CD4-positive, alpha-beta T cell treated with Interleukin-6 for 4 hours (primary cell): ENCODE data around the gene RALGAPA2.

Experiments used
- DNase-seq: peaks from one replicate; pipeline ENCODE4 v3.0.0-alpha.2; 2020; ENCODE audit warnings: mixed read lengths

RALGAPA2 gene

DNA sequence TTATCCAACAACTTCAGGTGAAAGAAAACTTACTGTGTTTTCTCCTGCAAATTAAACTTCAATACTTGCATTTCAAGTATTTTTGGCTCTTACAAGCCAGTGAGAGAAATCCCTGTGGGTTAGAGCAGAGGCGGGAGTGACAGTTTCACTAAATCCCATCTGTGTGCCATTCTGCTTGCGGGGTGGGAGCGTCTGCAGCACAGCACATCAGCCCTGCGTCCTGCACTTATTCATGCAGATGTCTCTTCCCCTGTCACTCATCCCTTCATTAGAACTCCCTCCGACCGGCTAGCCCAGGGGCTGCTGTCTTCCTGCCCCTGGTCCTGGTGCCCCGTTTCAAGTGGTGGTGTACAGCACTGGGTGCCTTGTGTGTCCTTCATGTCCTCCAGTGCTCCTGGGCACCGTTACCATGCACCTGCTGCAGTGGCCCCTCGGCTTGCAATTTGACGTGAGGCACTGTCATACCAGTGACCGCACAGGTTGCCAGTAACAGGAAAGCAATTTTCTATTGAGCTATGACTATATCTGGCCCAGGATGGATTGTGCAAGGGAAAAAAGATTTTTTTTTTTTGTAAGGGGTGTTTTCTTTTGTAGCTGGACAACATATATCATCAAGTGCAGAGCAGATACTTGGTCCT lies 285.1 kb downstream of the RALGAPA2 start:
- DNase-seq = no peak

DNA sequence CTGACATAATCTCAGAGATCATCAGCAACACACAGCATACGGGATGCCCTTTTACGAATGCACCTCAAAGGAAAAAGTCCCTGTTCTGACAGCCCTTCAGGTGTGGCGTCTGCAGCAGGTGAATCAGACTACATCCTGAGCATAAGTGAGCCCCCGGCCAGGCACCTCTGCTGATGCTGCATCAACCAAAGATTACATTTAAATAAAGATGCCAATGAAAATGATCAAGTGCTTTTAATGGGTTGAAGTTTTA lies 285.9 kb downstream of the RALGAPA2 start:
- DNase-seq = no peak

DNA sequence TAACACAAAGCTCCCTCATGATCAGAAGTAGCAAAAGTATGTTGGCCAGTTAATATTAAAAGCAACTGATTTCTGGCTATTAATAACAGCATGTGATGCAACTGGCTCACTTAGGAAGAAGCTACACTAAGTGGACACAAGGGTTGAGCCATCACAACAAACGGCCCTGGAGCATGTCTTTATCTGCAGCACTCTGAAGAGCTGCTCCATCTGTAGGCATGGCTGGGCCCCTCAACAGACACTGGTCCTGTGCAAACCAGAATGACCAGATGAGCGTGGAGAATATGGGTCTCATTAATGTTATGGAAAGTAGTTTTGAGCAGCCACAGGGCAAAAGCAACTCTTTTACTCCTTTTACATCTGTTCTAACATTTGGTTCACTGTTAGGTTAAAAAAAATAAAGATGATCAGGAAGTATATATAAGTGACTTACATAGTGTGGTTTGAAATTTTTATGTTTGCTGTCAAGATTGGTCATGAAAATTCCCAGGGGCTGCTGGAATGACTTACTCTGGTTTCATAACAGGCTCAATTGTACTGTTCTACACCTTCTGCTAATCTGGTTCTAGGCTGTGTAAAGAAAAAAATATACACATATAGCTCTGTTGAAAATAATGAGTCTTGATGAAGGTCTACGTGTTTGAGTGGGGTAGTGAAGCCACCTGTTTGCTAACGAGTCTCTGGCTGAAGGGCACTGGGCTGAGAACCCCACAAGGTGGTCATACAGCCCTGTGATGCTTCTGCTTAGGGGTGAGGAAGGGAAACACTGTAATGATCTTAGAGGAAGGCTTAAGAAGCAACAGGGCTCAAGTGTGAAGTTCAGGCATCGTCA lies 286.4 kb downstream of the RALGAPA2 start:
- no peak for DNase-seq

DNA sequence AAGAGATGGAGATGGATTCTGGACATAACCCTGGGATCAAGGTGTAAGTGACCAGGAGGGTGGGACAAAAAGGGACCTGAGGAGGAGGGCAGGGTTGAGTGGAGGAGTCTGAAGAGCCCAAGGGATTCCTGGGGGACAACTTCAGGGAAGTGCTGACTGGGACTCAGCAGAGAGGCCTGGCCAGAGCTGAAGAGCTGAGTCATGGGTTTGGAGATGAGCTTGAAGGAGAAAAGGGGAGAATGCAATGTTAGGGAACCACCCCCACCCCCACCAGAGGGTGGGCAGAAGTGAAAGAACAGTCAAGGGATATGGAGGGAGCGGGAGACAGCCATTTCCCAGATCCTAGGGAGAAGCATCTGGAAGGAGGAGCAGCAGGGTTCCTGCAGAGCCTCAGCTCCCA lies 289.3 kb downstream of the RALGAPA2 start:
- DNase-seq = no peak

DNA sequence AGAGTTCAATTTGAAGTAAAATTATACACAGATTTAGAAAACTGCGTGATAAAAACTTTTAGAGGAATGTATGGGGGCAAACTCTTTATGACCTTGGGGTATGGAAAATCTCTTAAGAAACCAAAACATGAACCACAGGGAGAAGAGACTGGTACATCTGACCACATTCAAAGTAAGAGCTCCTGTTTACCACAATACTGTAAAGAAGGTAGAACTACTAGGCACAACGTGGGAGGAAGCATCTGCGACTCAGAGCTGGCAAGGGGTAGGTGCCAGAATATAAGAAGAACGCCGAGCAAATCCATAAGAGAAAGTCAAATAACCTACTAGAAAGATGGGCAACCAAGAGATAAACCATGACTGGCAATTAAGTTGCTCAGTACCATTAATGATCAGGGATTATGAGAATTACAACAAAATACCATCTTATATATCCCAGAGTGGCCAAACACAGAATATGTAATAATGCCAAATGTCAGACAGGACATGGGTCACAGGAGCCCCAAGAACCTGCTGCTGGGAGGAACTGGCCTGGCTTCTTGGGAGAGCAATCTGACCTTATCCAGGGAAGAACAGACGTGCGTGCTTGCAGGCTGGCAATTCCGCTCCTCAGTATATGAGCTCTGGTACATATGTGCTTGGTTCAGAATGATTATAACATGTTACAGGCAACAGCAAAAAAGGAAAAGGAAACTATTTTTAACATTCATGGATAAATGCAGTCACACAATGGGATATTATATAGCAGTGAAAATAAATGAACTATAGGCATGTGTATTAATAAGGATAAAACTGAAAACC lies 294.4 kb downstream of the RALGAPA2 start:
- DNase-seq = no peak

DNA sequence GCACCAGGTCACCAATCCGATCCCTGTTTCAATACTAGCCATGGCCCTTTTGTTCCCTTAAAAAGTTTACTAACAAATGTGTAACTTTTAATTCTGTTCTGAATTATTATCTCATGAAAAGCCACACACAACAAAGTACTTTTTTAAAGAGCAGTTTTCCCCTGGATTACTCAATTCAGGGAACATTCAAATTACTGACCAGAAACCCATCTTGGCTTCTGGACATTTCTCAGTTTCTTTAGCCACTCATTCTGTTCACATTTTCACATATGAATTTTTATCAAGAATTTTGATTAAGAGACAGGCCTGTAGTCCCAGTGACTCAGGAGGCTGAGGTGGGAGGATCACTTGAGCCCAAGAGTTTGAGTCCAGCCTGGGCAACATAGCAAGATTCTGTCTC lies 297.1 kb downstream of the RALGAPA2 start:
- no peak for DNase-seq

DNA sequence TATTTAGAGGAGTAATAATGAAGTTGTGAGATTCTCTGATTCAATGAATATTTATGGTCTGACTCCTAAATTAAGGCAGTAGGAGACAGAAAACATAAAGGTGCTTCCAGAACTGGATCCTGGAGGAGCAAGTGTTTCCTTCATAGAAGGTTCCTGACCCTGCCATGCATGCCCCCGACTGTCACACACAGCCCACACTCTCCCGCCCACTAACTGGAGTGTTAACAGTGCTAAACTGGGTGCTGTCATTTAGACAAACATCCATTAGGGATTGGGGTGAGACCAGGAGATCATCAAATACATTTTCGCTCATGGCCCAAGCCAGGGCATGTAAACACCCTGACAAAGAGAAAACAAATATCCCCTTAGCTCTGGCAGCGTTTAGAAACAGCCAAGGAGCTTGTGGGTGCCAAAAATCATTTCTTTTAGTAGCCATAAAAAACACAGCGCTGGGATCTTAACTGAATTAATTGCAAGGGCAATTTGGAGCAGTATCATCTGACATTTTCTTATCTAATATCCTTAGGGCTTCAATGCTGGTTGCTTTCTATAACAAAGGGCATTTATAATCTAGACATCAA lies 297.7 kb downstream of the RALGAPA2 start:
- DNase-seq = no peak

DNA sequence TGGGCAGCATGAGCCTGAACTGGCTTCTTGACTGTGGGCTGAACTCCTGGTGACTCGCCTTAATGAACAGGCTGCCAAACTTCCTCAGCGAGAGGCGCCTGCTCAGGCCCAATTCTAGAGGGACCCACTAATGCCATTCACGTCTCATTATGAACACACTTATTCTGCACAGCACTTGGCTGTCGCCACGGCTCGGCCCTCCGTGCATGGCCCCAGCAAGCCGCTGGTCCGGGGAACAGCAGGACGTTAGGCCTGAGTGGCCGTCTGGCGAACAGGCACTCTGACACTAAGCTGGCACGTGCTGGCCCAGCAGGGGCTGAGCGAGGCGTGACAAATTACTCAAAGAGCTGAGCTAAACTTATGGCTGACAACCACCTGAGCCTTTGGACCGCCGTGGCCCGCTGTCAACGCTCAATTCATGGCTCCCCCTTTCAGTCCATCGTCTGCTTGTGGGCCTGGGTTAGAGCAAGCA lies 298.6 kb downstream of the RALGAPA2 start:
- no peak for DNase-seq

DNA sequence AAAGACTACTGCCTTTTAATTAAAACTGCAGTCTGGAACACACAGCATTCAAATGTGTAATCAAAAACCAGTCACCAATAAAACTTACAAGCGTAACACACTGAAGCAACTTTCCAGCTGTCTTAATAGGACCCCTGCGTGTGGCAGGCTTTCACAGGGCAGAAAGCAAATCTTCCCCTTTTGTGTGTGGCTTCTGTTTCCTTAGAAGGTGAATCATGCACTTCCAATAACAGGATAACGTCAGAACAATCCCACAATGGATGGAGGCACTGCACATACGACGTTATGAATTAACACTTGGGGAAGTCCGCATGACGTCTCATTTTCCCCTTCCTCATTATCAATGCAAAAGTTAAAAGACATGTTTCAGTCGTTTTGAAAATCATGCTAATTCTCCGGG lies 299.7 kb downstream of the RALGAPA2 start:
- DNase-seq = no peak

DNA sequence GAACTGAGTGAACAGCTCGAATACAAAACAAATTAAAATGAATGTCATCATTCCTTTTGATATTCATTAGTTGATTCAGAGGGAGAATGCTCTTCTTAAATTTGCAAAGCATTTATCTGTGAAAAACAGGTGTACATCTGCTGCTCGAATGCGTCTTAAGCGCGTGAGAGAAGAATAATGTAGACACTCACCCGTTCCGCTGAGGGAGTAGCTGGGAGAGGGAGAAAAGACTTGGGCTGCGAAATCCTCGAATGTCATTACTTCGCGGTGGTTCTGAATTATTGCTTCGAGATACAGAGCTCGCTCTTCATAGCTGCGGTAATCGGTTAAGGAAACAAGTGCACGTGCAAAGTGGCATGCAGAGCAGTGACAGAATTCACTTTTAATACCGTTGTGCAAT lies 300.6 kb downstream of the RALGAPA2 start:
- DNase-seq = no peak

DNA sequence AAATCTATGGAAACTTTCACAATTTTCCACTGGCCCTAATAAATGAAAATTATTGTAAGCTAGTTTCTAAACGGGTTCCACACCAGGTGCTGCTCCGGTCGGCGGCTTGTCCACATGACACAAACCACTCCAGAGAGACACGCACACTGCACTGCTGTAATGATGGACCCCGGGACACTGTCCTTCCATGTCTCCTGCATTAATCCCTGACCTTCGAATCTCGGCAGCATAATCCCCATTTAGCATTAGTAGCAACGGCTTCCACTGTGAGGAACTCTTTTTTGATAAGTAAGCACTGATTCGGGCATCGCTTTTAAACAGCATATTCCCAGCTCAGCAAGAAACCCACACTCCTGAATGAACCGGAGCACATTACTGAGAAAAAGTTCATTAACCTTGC lies 301.0 kb downstream of the RALGAPA2 start:
- DNase-seq = no peak

DNA sequence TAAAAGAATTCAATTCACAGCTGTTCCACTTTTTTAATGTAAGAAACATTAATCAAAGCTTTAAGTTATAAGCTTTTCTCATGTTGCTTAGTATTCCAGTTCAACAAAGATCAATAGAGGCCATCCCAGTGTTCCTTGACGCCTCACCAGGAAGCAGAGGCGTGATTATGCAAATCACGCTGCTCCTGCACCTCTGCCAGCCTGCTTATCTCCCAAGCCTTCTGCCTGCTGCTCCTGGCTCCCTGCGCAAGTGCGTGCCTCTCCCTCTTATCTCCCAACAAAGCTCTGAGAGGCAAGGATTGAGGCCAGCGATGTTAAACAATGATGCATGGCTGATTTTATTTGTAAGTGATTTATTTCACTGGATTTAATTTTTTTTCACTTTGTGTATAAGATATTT lies 301.8 kb downstream of the RALGAPA2 start:
- no peak for DNase-seq

DNA sequence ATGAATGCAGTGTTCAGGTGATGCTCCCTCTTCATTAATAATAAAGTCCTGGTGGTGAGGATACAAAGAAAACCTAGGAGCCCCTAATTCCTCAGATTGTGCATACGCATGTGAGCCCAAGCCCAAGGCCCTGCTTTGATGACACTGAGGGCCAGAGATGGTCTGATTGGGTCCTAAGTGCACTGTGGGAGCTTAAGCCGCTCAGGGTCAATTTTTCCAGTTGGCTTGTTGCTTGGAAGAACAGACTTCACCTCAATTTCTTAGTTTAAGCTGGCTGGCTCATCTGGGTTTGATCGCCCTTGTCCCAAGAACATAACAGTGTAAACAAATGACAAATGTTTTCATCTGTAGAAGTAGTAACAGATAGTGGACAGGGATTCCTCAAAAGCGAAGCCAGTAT lies 303.1 kb downstream of the RALGAPA2 start:
- DNase-seq = no peak

DNA sequence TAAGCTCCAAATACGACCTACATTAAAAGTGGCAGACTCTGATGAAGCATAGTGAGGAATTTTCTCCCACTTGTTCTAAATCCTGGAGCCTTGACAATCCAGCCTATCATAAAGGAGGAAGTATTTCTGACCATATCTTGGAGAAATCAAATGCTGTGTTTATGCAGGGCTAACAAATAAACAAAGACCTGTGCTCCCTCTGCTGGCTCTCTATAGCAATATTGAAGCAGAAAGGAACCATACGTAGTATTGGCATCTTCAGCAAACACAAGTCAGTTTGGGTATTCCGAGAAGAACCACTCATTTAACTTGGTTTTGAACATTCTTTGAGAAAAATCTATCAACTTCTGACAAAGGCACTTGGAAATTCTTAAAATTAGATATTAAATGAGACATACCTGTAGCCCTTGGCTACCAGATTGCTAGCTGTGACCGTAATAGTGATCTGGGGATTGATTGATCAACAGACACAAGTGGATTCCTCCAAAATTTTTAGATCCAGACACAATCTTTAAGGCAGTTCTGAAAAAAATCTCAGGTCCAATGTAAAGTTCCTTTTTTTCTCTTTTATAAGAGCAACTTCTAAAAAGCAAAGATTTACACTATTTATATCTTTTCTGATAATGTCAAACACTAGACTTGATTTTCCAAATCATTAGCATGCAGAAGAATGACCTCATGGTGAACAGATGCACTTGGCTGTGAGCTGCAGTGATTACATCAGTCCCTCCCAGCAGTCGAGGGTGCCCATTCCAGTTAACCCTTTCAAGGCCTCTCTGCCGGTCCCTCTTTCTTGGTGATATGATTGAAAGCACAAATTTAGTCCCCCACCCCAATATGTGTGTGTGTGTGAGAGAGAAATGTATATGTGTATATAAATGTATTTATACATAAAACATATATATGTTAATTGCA lies 304.3 kb downstream of the RALGAPA2 start:
- no peak for DNase-seq

DNA sequence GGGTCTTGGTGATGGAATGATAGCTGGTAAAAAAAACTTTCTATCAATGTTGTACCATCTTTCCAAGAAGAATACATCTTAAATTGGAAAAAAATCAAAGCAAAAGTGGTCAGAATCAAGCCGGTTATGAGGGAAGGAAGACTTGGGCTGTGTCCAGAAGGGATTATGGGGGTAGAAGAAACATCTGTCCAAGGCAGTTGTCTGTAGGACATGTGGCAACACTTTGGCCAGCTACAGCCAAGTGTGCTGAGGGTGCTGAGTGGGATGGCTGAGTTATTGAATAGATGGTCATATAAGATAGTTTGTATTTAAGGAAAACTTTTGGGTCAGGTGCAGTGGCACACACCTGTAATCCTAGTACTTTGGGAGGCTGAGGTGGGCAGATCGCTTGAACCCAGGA lies 306.1 kb downstream of the RALGAPA2 start:
- DNase-seq = no peak

DNA sequence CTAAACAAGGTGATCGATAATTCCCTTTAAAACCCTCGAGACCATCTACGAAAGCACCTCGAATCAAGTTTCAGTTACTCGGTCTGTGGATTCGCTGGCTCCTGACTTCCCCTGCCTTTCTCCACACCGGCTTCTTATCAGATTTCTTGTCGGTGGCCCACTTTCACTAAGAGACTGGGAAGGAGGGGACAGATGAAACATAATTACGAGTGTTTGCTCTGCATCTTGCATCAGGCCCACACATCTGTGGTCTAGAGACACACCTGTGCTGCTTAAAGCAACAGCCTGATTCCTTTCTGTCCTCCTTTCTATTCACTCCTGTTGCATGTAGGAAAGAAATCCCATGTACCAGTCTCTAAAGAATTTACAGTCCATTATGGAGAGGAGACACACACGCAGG lies 306.8 kb downstream of the RALGAPA2 start:
- no peak for DNase-seq

DNA sequence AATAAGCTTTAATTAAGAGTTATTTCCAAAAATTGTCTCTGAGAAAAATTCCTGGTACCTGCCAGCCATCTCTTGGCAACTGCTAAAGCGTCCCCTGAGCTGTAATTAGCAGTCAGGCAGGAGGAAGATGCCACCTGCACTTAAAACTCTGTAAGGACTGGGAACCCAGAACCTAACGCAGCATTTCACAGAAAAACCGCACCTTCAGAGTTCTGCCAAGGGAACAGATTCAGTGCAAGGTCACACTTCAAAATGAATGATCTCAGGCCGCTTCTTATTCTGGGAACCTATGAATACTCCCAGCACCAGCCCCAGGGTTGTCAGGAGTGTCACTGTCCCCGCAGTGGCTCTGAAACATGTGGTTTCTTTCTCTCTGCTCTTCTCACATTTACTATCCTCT lies 307.8 kb downstream of the RALGAPA2 start:
- DNase-seq = no peak

DNA sequence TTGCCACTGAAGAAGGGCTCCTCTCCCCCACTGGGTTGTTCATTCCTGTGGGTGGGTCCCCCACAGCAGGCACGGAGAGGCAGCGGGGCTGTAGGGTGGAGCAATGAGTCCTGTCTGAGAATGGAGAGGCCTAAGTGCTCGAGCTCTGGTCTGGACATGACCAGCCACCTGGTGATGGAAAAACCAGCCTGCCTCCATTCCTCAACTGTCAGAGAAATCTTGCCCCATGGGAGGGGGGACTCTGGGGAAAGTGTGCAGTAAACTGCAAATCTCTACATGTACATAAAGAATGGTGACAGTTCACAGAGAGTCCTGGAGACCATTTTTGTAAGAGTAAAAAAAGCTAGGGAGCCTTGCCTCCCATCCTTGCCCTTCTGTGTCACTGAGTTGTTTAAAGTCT lies 310.5 kb downstream of the RALGAPA2 start:
- no peak for DNase-seq

DNA sequence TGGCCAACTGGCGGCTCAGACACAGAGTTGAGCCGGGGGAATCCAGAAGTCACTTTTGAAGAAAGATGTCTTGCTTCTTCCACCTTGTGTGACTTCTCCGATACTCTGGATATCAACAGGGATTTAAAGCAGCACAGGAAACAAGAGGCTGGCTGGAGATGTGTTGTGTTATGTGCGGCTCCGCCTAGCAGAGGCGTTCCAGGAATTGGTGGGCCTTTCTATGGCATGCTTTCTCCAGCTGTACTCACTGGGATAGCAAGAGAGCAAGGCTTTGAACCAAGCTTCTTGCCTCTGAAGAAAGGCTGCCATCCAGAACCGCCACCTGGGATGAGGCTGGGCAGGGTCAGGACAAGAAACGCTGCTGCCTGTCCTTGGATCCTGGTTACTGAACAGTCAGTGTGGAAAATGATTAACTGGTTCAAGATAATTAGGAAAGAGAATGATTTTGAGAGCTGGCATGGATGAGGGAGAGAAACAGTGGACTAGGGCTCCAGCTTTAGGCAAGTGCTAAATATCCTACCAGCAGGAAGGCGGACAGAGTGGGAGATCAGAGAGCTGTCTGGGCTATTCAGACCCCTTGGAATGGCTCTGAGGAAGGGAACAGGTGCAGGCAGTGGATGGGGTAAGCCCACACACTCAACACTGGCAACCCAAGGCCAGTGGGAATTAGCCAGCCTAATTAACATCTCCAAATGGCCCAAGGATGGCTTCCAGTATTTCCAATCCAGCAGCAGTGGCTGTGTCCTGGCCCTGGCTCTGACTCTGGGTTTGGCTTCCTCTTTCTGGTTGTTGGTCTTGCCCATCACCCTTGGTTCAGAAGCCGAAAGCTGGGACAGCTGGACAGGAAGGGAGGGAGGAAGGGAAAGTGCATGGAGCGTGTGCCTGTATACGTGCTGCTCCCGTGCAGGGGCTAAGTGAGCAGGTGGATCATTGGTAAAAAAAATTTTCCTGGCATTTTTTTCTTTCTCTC lies 312.6 kb downstream of the RALGAPA2 start:
- DNase-seq = no peak

DNA sequence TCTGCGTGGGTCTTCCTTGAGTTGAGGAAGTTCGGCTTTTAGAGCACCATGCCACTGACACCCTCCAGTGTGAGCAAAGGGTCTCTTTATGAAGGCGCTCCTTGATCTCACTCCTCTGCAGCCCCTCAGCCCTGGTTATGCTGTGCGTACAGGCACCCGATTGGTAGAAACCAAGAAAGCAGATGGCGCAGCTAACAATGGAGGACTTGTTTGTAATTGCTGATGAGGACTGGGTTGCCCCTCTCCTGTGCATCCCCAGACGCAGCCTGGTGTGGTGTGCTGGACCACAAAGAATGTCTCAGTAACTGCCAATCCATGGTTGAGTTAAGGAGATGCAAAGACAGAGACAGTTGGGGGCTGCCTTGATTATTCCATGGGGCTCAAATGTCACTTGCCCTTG lies 314.3 kb downstream of the RALGAPA2 start:
- DNase-seq = no peak

DNA sequence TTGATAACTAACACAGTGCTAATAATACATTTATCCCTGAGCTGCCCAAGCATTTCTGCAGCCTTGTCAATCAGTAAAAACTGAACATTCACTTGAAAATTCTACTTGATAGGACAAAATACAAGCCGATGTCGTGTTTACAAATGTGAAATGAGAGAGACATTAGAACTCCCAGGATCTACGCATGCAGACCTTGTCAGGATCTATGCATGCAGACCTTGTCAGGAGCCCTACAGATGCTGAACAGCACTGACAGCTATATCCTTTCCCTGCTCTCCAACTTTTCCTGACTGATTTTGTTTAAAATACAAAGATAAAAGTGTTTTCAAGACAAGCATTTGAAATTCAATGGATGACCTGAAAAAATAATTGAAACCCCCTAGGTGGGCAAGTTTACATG lies 315.6 kb downstream of the RALGAPA2 start:
- DNase-seq = no peak
